ENCODE measurements around the gene ANXA6. TPM values are rescaled to one million over a fixed set of nuclear protein-coding genes. Genes with fewer than 3 reads are reported as not detected.

The ANXA6 gene
- total RNA-seq, 3 donors from 2014 or later (not counting 1 experiment from before 2014, with no cell fraction given) = 504 to 629 (median 535) TPM

DNA sequence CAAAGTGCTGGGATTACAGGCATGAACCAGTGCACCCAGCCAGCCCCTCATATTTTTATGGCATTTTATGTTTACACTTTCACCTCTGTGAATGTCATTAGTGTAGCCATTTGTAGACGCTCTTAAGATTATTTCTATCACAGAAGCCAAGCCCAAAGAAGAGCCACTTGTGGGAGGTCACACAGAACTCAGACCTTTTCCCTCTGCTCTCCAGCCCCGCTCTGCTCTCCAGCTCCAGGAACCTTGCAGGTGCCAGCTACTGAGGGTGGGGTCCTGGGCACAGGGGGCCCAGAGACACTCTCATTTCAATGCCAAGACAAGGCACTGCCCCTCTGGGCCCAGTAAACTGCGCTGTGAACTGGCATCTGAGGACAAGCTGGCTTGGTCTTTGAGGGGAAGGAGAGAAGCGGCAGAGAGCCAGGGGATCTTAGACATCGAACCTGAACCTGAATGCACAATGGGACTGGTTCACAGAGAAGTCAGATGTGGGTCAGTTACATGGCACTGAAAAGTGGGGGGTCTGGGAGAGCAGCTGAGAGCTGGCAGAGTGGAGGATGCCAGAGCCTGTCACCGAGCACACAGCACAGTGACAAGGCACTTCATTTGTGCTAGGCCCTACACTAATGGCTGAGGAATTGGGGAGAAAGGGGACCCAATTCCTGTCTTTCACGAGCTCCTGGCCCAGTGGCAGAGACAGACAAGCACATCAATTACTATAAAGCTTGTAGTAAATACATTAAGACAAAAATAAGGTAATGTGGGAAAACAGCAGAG is 16.7 kb downstream of the ANXA6 start:
- Histone ChIP-seq H3K4me3 (ENCODE audit: low read length) (no peak overlapping the region), H3K27me3 (ENCODE audit: control insufficient read depth, insufficient read depth, low read length) (no peaks in the 10 kb centered on the region), H3K27ac (ENCODE audit: low read length) (peak overlapping the region; percentile 53), H3K4me1 (ENCODE audit: control insufficient read depth, insufficient read depth, low read length) (peaks cover 79% of the 10 kb centered on the region), H3K9me3 (ENCODE audit: control insufficient read depth, insufficient read depth, low read length) (no peaks in the 10 kb centered on the region), H3K36me3 (ENCODE audit: control insufficient read depth, insufficient read depth, low read length) (peaks cover 83% of the 10 kb centered on the region)
- Mint-ChIP-seq H3K4me3 (peak overlapping the region; percentile 71), H3K27ac (peak overlapping the region; percentile 80 to 95), H3K27me3 (ENCODE audit: low read depth in 2 of 2) (no peaks in the 10 kb centered on the region), H3K36me3 (peaks cover 29% of the 10 kb centered on the region), H3K4me1 (peaks cover 81 to 98% of the 10 kb centered on the region in 2 donors), H3K9me3 (no peaks in the 10 kb centered on the region)
- intact Hi-C loops (cut with micrococcal nuclease) = no loop called here
- DNase-seq (no peak), ATAC-seq (no peak)
- WGBS (ENCODE audit: insufficient coverage) = 83% methylated on average over 6 of the region's 7 CpGs
- no peak for TF ChIP-seq CTCF (IDR thresholded peaks at IDR 0.05)

DNA sequence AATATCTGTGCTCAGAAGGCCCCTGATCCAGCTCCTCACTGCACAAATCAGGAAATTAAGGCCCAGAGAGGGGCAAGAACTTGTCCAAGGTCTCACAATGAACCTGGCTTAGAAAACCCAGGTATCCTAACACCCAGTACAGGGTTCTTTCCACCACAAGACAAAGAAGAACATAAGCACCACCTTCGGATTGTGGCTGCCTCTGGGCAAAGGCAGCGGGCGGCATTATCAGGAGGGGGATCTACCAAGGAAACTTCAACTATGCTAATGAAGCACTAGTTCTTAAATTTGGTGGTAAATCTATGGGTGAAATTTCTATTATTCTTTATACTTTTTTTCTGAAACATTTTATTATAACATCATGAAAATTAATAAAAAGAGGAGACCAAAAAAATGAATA is 17.9 kb downstream of the ANXA6 start:
- H3K27me3 Mint-ChIP-seq (ENCODE audit: low read depth in 2 of 2) = no peaks in the 10 kb centered on the region
- Histone ChIP-seq H3K36me3 (ENCODE audit: control insufficient read depth, insufficient read depth, low read length) (peaks cover 83% of the 10 kb centered on the region), H3K27me3 (ENCODE audit: control insufficient read depth, insufficient read depth, low read length) (no peaks in the 10 kb centered on the region), H3K4me3 (ENCODE audit: low read length) (no peak overlapping the region), H3K9me3 (ENCODE audit: control insufficient read depth, insufficient read depth, low read length) (no peaks in the 10 kb centered on the region), H3K27ac (ENCODE audit: low read length) (peak overlapping the region; percentile 83), H3K4me1 (ENCODE audit: control insufficient read depth, insufficient read depth, low read length) (peaks cover 70% of the 10 kb centered on the region)
- H3K9me3 Mint-ChIP-seq = no peaks in the 10 kb centered on the region
- TF ChIP-seq CTCF (IDR thresholded peaks at IDR 0.05) = no peak
- intact Hi-C loops (cut with micrococcal nuclease) = loop anchor here (1.0 to 5.0 kb wide), 3 partner anchors 18 to 93 kb away; partner anchors contain the start of gene ANXA6
- H3K27ac Mint-ChIP-seq = peak overlapping the region; percentile 80 to 95
- WGBS (ENCODE audit: insufficient coverage) = 28% methylated on average over 3 of the region's 3 CpGs
- H3K4me3 Mint-ChIP-seq = peak overlapping the region; percentile 53
- ATAC-seq (no peak), DNase-seq (peak in 1 of 2 donors; percentile 62)
- H3K36me3 Mint-ChIP-seq = peaks cover 38% of the 10 kb centered on the region
- H3K4me1 Mint-ChIP-seq = peaks cover 73 to 90% of the 10 kb centered on the region in 2 donors

DNA sequence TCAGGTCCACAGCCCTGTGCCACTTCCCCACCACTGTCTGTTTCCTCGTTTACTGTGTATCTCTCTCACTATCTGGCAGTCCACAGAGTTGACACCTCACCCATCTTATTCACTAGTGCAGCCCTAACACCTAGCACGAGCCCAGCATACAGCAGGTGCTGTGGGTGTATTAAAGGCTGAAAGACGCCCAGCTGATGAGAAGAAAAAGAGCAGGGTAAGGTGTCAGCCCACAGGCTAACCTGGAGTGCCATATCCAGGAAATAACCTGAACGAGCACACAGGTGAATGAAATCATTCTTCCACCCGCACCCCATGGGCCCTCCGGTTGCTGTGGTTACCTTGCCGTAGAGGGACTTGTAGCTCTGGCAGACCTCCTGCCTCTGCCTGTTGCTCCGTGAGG is 18.6 kb downstream of the ANXA6 start:
- 31% methylated on average over 8 of the region's 8 CpGs for WGBS (ENCODE audit: insufficient coverage)
- intact Hi-C loops (cut with micrococcal nuclease) = loop anchor here (1.0 to 5.0 kb wide), 3 partner anchors 18 to 93 kb away; partner anchors contain the start of gene ANXA6
- Mint-ChIP-seq H3K27me3 (ENCODE audit: low read depth in 2 of 2) (no peaks in the 10 kb centered on the region), H3K27ac (peak overlapping the region; percentile 80 to 95), H3K4me3 (peak overlapping the region; percentile 53), H3K36me3 (peaks cover 39% of the 10 kb centered on the region), H3K4me1 (peaks cover 67 to 90% of the 10 kb centered on the region in 2 donors), H3K9me3 (no peaks in the 10 kb centered on the region)
- H3K4me1 ChIP-seq (ENCODE audit: control insufficient read depth, insufficient read depth, low read length) = peaks cover 67% of the 10 kb centered on the region
- no peaks in the 10 kb centered on the region for H3K27me3 ChIP-seq (ENCODE audit: control insufficient read depth, insufficient read depth, low read length)
- H3K9me3 ChIP-seq (ENCODE audit: control insufficient read depth, insufficient read depth, low read length) = no peaks in the 10 kb centered on the region
- H3K27ac ChIP-seq (ENCODE audit: low read length) = peak overlapping the region; percentile 83
- TF ChIP-seq CTCF (IDR thresholded peaks at IDR 0.05) = no peak
- H3K4me3 ChIP-seq (ENCODE audit: low read length) = no peak overlapping the region
- peaks cover 83% of the 10 kb centered on the region for H3K36me3 ChIP-seq (ENCODE audit: control insufficient read depth, insufficient read depth, low read length)
- DNase-seq (peak; percentile 56 to 72), ATAC-seq (peak; percentile 85 to 95 (median 94))

Data from natural killer cell (primary cell).